Testis (tissue), 2 donors: Measurements from ENCODE around the gene MDM1.

Experiments used
- CTCF ChIP-seq, 3 experiments: fragments of 450-650 bp in 2 of 3; fragments of 200-600 bp in 1 of 3; sonication (generic) in 1 of 3; IDR thresholded peaks; one replicate each; pipeline ENCODE4 v1.5.1; 2016 to 2019; ENCODE audit warnings: antibody characterized with exemption in 3 of 3, mild to moderate bottlenecking in 2 of 3, moderate library complexity in 1 of 3
- POLR2A ChIP-seq: fragments of 450-650 bp; IDR thresholded peaks from one replicate; pipeline ENCODE4 v1.6.1; 2017; ENCODE audit warnings: antibody characterized with exemption, mild to moderate bottlenecking, moderate library complexity

GRCh38 chr12:68331869-68332727 is at the start of gene MDM1:
- TF ChIP-seq POLR2A (no peak), CTCF (IDR thresholded peaks at IDR 0.05) (no peak)
